ENCODE data around the gene LBHD1. TPM values are rescaled to one million over a fixed set of nuclear protein-coding genes. Genes with fewer than 3 reads are reported as not detected.
"Not testable (repeated sequence)": the region's sequence is repeated elsewhere in the genome, so short reads cannot be mapped to it uniquely, and the experiment has no call there.

Gene LBHD1
- total and polyA plus RNA-seq, 8 donors, result 1.4 to 21.7 (median 3.8) TPM

GRCh38 chr11:62707277-62707861 is 35.3 kb upstream of the LBHD1 start, which contains the start of the genes BSCL2 and GNG3:
BSCL2 (minus strand) TSS chr11:62707424; CDS start chr11:62707195, 229 bp downstream.
GNG3 (plus strand) TSS chr11:62707676; CDS start chr11:62708296, 620 bp downstream.
- intact Hi-C loops (cut with DNase I), result no loop called here
- Histone ChIP-seq H3K9me3 (no peaks in the 10 kb centered on the region), H3K36me3 (no peaks in the 10 kb centered on the region), H3K27ac (peak within 1 kb of the TSS; percentile 56 to 96 (median 88)), H3K4me1 (peaks cover 31 to 47% (median 32%) of the 10 kb centered on the region in 3 donors), H3K4me3 (peak within 1 kb of the TSS; percentile 36 to 73 (median 56)), H3K27me3 (no peaks in the 10 kb centered on the region)
- TF ChIP-seq, protein P1, sequence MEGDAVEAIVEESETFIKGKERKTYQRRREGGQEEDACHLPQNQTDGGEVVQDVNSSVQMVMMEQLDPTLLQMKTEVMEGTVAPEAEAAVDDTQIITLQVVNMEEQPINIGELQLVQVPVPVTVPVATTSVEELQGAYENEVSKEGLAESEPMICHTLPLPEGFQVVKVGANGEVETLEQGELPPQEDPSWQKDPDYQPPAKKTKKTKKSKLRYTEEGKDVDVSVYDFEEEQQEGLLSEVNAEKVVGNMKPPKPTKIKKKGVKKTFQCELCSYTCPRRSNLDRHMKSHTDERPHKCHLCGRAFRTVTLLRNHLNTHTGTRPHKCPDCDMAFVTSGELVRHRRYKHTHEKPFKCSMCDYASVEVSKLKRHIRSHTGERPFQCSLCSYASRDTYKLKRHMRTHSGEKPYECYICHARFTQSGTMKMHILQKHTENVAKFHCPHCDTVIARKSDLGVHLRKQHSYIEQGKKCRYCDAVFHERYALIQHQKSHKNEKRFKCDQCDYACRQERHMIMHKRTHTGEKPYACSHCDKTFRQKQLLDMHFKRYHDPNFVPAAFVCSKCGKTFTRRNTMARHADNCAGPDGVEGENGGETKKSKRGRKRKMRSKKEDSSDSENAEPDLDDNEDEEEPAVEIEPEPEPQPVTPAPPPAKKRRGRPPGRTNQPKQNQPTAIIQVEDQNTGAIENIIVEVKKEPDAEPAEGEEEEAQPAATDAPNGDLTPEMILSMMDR (IDR thresholded peaks at IDR 0.05), result no peak
- 76% methylated on average over 10 of the region's 10 CpGs for WGBS, 2 donors
- FAIRE-seq, result no peak
- no peak for ATAC-seq
- peak in 5 of 6 donors; percentile 34 to 74 (median 41) for DNase-seq

- intact Hi-C loops (cut with DNase I), result no loop called here
- TF ChIP-seq, protein P1 (IDR thresholded peaks at IDR 0.05), result no peak
- peaks cover 27 to 42% (median 28%) of the 10 kb centered on the region in 3 donors for H3K4me1 ChIP-seq
- peak overlapping the region; percentile 56 to 90 (median 84) for H3K27ac ChIP-seq
- no peak for ATAC-seq
- no peaks in the 10 kb centered on the region for H3K27me3 ChIP-seq
- no peak for FAIRE-seq
- H3K36me3 ChIP-seq, result no peaks in the 10 kb centered on the region
- H3K9me3 ChIP-seq, result no peaks in the 10 kb centered on the region
- 54 to 56% methylated on average over 8 of the region's 8 CpGs for WGBS, 2 donors
- peak overlapping the region in 3 of 4 donors; percentile 36 to 73 (median 62) for H3K4me3 ChIP-seq
- peak in 2 of 6 donors; percentile 26 to 29 for DNase-seq
Measured at GRCh38 chr11:62706850-62707247, 34.8 kb upstream of the LBHD1 start.

- no peaks in the 10 kb centered on the region for H3K9me3 ChIP-seq
- TF ChIP-seq, protein P1 (IDR thresholded peaks at IDR 0.05), result no peak
- H3K27ac ChIP-seq, result peak overlapping the region; percentile 82 to 90 (median 88)
- FAIRE-seq (no peak), DNase-seq (peak; percentile 92 to 99 (median 96)), ATAC-seq (peak; percentile 84 to 91 (median 88))
- H3K4me3 ChIP-seq, result peak overlapping the region; percentile 50 to 73 (median 58)
- no peaks in the 10 kb centered on the region for H3K27me3 ChIP-seq
- 2% methylated on average over 59 to 73 of the region's 73 CpGs for WGBS, 2 donors
- H3K36me3 ChIP-seq, result peaks cover 0 to 4% (median 0%) of the 10 kb centered on the region in 3 donors
- intact Hi-C loops (cut with DNase I), result no loop called here
- H3K4me1 ChIP-seq, result peaks cover 20 to 35% (median 22%) of the 10 kb centered on the region in 3 donors
Measured at GRCh38 chr11:62705880-62706849, 34.1 kb upstream of the LBHD1 start.

- Histone ChIP-seq H3K27me3 (no peaks in the 10 kb centered on the region), H3K4me3 (peak overlapping the region in 3 of 4 donors; percentile 50 to 73 (median 62)), H3K9me3 (no peaks in the 10 kb centered on the region), H3K4me1 (peaks cover 20 to 31% (median 22%) of the 10 kb centered on the region in 3 donors), H3K27ac (peak overlapping the region; percentile 82 to 90 (median 88)), H3K36me3 (peaks cover 0 to 8% (median 0%) of the 10 kb centered on the region in 3 donors)
- WGBS, 2 donors, result 8 to 14% methylated on average over 7 of the region's 7 CpGs
- intact Hi-C loops (cut with DNase I), result no loop called here
- peak; percentile 47 to 78 (median 60) for DNase-seq
- FAIRE-seq, result no peak
- ATAC-seq, result peak; percentile 5 to 24 (median 8)
- TF ChIP-seq, protein P1 (IDR thresholded peaks at IDR 0.05), result no peak
Measured at GRCh38 chr11:62705413-62705812, 33.3 kb upstream of the LBHD1 start.

DNA sequence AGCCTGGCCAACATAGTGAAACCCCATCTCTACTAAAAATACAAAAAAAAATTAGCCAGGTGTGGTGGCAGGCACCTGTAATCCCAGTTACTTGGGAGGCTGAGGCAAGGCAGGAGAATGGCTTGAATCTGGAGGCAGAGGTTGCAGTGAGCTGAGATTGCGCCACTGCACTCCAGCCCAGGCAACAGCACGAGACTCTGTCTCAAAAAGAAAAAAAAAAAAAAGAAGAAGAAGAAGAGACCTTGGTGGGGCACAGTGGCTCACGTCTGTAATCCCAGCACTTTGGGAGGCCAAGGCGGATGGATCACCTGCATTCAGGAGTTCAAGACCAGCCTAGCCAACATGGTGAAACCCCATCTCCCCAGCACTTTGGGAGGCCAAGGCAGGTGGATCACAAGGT is 31.9 kb upstream of the LBHD1 start:
- H3K9me3 ChIP-seq; ATAC-seq; FAIRE-seq; H3K27me3 ChIP-seq; H3K27ac ChIP-seq; intact Hi-C loops (cut with DNase I); H3K4me3 ChIP-seq; H3K36me3 ChIP-seq; DNase-seq: not testable (repeated sequence)
- H3K4me1 ChIP-seq, result peaks cover 15 to 26% (median 22%) of the 10 kb centered on the region in 3 donors
- WGBS, 2 donors, result 86 to 98% methylated on average over 4 of the region's 4 CpGs
